Measurements from ENCODE around the gene PKLR. TPM values are rescaled to one million over a fixed set of nuclear protein-coding genes. Genes with fewer than 3 reads are reported as not detected.

PKLR gene
- total and polyA plus RNA-seq, 2 of the 4 experiments (the other 2 are of a cell fraction), result 0.03 TPM; not detected in 1

DNA sequence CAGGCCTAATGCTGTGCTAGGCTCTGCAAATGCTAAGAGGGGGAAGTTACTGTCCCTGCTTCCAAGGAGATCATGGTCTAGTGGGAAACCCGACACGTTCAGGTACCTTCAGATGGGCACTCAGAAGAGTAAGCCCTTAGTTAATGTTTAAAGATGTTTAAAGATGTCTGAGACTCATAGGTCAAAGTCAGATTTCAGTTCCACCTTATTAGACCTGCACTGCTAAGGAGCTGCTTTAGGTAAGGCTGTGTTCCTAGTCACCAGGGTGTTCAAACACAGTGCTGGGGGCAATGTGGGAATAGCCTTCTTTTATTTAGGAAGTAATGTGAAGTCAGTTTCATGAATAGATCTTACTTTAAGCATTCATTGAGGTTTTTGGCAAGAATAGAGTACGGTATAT lies 15.7 kb upstream of the PKLR start:
- no peak overlapping the region for H3K23ac ChIP-seq (ENCODE audit: low read depth, low read length)
- no peak for TF ChIP-seq RFX5 (IDR thresholded peaks at IDR 0.05; ENCODE audit: low read depth, low read length)
- TF ChIP-seq, protein P1, sequence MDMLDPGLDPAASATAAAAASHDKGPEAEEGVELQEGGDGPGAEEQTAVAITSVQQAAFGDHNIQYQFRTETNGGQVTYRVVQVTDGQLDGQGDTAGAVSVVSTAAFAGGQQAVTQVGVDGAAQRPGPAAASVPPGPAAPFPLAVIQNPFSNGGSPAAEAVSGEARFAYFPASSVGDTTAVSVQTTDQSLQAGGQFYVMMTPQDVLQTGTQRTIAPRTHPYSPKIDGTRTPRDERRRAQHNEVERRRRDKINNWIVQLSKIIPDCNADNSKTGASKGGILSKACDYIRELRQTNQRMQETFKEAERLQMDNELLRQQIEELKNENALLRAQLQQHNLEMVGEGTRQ (IDR thresholded peaks at IDR 0.05; ENCODE audit: low read depth, low read length), result no peak
- TF ChIP-seq RCOR1 (IDR thresholded peaks at IDR 0.05; ENCODE audit: insufficient replicate concordance, low read length), result no peak
- TF ChIP-seq NFE2L2 (IDR thresholded peaks at IDR 0.05; ENCODE audit: low read depth, low read length), result no peak
- TF ChIP-seq FOS (IDR thresholded peaks at IDR 0.05; ENCODE audit: low read depth, low read length), result no peak
- no peak for TF ChIP-seq CHD1 (IDR thresholded peaks at IDR 0.05; ENCODE audit: low read depth, low read length)
- TF ChIP-seq SMC3 (IDR thresholded peaks at IDR 0.05; ENCODE audit: low read depth, low read length), result no peak
- TF ChIP-seq CEBPB (IDR thresholded peaks at IDR 0.05; ENCODE audit: low read depth, low read length), result no peak
- TF ChIP-seq, protein P2, sequence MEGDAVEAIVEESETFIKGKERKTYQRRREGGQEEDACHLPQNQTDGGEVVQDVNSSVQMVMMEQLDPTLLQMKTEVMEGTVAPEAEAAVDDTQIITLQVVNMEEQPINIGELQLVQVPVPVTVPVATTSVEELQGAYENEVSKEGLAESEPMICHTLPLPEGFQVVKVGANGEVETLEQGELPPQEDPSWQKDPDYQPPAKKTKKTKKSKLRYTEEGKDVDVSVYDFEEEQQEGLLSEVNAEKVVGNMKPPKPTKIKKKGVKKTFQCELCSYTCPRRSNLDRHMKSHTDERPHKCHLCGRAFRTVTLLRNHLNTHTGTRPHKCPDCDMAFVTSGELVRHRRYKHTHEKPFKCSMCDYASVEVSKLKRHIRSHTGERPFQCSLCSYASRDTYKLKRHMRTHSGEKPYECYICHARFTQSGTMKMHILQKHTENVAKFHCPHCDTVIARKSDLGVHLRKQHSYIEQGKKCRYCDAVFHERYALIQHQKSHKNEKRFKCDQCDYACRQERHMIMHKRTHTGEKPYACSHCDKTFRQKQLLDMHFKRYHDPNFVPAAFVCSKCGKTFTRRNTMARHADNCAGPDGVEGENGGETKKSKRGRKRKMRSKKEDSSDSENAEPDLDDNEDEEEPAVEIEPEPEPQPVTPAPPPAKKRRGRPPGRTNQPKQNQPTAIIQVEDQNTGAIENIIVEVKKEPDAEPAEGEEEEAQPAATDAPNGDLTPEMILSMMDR (conservative IDR thresholded peaks at IDR 0.05; ENCODE audit: low read depth, low read length), result no peak
- TF ChIP-seq MAFK (IDR thresholded peaks at IDR 0.05; ENCODE audit: low read depth, low read length), result no peak
- no peak for TF ChIP-seq MAZ (IDR thresholded peaks at IDR 0.05; ENCODE audit: borderline replicate concordance, low read depth, low read length)
- TF ChIP-seq ELK1 (IDR thresholded peaks at IDR 0.05; ENCODE audit: borderline replicate concordance, low read depth, low read length), result no peak
- no peak for TF ChIP-seq MXI1 (IDR thresholded peaks at IDR 0.05; ENCODE audit: borderline replicate concordance, low read depth, low read length)
- no peak for TF ChIP-seq POLR2A (IDR thresholded peaks at IDR 0.05; ENCODE audit: low read depth, low read length)
- no peak for TF ChIP-seq RAD21 (IDR thresholded peaks at IDR 0.05; ENCODE audit: low read length)
- H3K4ac ChIP-seq (ENCODE audit: low read depth, low read length), result no peak overlapping the region
- no peak overlapping the region for H3K4me3 ChIP-seq (ENCODE audit: insufficient read depth, low read depth, low read length)
- H3K18ac ChIP-seq (ENCODE audit: low read depth, low read length), result no peak overlapping the region
- H3K9ac ChIP-seq (ENCODE audit: low read depth, low read length), result no peak overlapping the region
- dilution Hi-C loops (cut with HindIII; ENCODE audit: low sequenced_read_pairs, unreplicated experiment), result no loop called here
- no TSS peak for BruUV-seq (replicated peaks)
- POLR2A ChIA-PET (ENCODE audit: unreplicated experiment), result no interaction called here
- no CpG with 5 or more reads among the region's 3 CpGs for WGBS, 2 experiments (ENCODE audit: extremely low coverage in 2 of 2, insufficient read length in 1 of 2)
- no peak overlapping the region for H2BK5ac ChIP-seq (ENCODE audit: low read depth, low read length, poor library complexity, severe bottlenecking)
- no peak overlapping the region for H2AFZ ChIP-seq (replicated peaks; ENCODE audit: low read length, poor library complexity)
- peaks cover 26% of the 10 kb centered on the region for H3K36me3 ChIP-seq (ENCODE audit: control insufficient read depth, insufficient read depth, low read length)
- H2AK5ac ChIP-seq (ENCODE audit: low read depth, low read length), result no peak overlapping the region
- H3K14ac ChIP-seq (replicated peaks; ENCODE audit: low read depth, low read length), result no peak overlapping the region
- ATAC-seq (ENCODE audit: low read depth), result no peak
- no peak overlapping the region for H2AK9ac ChIP-seq (replicated peaks; ENCODE audit: low read depth, low read length, poor library complexity)
- no peak overlapping the region for H3K4me2 ChIP-seq (ENCODE audit: low read depth, low read length)
- no peak overlapping the region for H3K56ac ChIP-seq (ENCODE audit: extremely low read depth, insufficient read depth, low read length)
- no peak overlapping the region for H4K91ac ChIP-seq (ENCODE audit: insufficient read depth, low read depth, low read length)
- intact Hi-C loops (cut with micrococcal nuclease), result no loop called here
- H3K4me1 ChIP-seq (ENCODE audit: control insufficient read depth, insufficient read depth, low read length), result peaks cover 6% of the 10 kb centered on the region; the same call in 1 of the 2 replicates
- H2BK15ac ChIP-seq (ENCODE audit: low read depth, low read length), result no peak overlapping the region
- no peak overlapping the region for H4K8ac ChIP-seq (ENCODE audit: low read depth in 2 of 2, low read length in 2 of 2)
- no peak overlapping the region for H3K27ac ChIP-seq (ENCODE audit: insufficient read depth, low read length)
- H4K5ac ChIP-seq (ENCODE audit: low read depth, low read length), result no peak overlapping the region
- H2BK120ac ChIP-seq (ENCODE audit: low read depth, low read length), result no peak overlapping the region
- DNase-seq, result no peak
- H3K9me1 ChIP-seq (ENCODE audit: insufficient read depth, low read length), result peaks cover 10% of the 10 kb centered on the region; the same call in 1 of the 2 replicates
- no peaks in the 10 kb centered on the region for H3K9me3 ChIP-seq (ENCODE audit: control insufficient read depth, insufficient read depth, low read length)
- peaks cover 5 to 55% of the 10 kb centered on the region in 2 experiments for H3K79me1 ChIP-seq (ENCODE audit: low read depth in 1 of 2, low read length in 2 of 2)
- H2BK20ac ChIP-seq (ENCODE audit: low read depth, low read length), result no peak overlapping the region
- no peaks in the 10 kb centered on the region for H3K27me3 ChIP-seq (ENCODE audit: control insufficient read depth, insufficient read depth, low read length)
- in situ Hi-C loops (cut with MboI; ENCODE audit: low sequenced_read_pairs), result loop anchor here (5.0 kb wide), 1 partner anchor 40 kb away; the partner anchor contains the start of gene HCN3
- no peaks in the 10 kb centered on the region for H4K20me1 ChIP-seq (ENCODE audit: insufficient read depth, low read length)
- CTCF ChIA-PET, result interaction anchor here (0.9 kb wide), 1 partner anchor 9 kb away, joined by 3 read pairs; no protein-coding TSS in a partner anchor
